Activated CD8-positive, alpha-beta memory T cell treated with anti-CD3 and anti-CD28 coated beads for 48 hours (primary cell): Measurements from ENCODE around the gene CDS1.
"Not testable (repeated sequence)": the region's sequence is repeated elsewhere in the genome, so short reads cannot be mapped to it uniquely, and the experiment has no call there.

Experiments
- DNase-seq, 3 experiments: peaks; one replicate each; pipeline ENCODE4 v3.0.0-alpha.2; 2020; ENCODE audit warnings: low read depth in 2 of 3, low spot score in 2 of 3

CDS1 gene

DNA sequence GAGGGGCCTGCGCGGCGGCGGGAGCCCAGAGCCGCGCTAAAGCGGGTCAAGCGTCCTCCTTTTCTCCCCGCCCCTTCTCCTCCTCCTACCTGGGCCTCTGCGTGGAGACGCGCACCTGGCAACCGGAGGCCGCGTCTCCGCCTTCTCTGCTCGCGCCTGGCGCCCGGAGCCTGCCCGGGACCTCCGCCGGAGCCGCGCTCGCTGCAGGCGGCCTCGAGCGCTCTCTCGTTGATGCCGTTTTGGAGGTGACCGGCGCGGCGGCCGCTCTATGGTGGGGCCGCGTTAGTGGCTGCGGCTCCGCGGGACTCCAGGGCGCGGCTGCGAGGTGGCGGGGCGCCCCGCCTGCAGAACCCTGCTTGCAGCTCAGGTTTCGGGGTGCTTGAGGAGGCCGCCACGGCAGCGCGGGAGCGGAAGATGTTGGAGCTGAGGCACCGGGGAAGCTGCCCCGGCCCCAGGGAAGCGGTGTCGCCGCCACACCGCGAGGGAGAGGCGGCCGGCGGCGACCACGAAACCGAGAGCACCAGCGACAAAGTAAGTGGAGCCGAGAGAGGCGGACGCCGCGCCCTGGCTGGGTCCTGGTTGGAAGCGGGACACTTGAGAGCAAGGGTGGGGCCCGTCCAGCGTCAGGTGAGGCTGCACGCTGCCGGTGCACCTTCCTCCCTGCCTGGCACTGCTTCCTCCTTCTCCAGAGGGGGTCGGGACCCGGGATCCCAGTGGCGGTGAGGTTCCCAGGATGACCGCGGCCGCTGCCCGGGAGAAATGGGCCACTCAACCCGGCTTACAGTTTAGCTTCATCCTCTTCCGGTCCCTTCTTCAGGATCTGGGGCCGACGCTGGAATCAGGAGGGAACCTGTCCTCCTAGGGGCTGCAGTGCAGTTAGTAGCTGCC, at the start of gene CDS1:
CDS1 (plus strand) TSS at position 140 of the 888 bp plus-strand sequence; CDS start at position 415, 275 bp downstream.
- peak in 2 of 3 experiments; percentile 3 to 4 for DNase-seq

DNA sequence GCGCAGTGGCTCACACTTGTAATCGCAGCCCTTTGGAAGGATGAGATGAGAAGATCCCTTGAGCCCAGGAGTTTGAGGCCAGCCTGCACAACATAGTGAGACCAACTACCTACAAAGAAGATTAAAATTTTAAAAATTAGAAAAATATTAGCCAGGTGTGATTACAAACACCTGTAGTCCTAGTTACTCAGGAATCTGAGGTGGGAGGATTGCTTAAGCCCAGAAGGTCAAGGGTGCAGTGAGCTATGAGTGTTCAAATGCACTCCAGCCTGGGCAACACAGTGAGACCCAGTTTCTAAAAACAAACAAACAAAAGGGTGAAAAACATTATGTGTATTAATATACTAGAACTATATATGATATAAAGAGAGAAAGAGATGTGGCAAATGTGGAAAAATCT, 47.0 kb upstream of the CDS1 start:
- DNase-seq, result no peak

DNA sequence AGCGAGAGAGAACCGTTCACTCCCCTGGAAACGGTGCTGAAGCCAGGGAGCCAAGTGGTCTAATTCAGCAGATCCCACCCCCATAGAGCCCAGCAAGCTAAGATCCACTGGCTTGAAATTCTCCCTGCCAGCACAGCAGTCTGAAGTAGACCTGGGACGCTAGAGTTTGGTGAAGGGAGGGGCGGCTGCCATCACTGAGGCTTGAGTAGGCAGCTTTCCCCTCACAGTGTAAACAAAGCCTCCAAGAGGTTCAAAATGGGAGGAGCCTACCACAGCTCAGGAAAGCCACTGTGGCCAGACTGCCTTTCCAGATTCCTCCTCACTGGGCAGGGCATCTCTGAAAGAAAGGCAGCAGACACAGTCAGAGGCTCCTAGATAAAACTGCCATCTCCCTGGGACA, 37.8 kb upstream of the CDS1 start:
- DNase-seq, result no peak

DNA sequence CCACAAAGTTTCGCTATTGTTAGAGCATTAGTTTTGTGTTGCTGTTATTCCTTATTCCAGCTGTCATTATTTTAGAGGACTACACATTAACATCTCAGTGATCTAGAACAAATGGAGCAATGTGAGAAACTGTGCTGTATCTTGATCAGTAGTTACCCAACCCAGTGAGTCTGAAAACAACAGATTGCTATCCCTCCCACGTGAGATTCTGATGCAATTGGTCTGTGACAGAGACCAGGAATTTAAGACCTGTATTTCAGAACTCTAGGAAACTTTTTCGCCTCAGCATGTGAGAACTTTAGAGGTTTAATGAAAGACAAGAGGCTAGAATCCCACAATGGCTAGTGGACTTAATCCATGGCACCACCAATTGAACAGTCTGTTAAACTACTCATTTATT, 35.7 kb upstream of the CDS1 start:
- no peak for DNase-seq

DNA sequence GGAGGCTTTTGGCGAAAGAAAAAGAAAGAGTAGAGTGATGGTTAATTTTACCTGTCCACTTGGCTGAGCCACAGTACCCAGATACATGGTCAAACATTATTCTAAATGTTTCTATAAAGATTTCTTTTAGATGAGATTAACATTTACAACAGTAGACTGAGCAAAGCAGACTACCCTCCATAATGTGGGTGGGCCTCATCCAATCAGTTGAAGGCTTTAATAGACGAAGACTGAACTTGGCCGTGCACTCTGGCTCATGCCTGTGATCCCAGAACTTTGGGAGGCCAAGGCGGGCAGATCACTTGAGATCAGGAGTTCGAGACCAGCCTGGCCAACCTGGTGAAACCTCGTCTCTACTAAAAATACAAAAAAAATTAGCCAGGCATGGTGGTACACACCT, 33.7 kb upstream of the CDS1 start:
- not testable (repeated sequence) for DNase-seq

DNA sequence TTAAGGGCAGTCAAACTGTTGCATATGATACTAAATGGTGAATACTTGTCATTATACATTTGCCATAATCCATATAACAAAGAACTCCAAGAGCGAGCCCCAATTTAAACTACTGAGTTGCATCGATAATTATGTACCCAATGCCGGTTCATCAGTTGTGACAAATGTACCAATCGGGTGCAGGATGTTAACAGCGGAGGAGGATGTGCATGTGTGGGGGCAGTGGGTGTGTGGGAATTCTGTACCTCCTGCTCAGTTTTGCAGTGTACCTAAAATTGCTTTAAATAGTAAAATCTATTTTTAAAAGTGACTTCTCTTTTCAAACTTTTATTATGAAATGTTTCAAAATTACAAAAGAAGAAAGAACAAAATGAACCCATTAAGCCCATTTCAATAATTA, 20.8 kb upstream of the CDS1 start:
- no peak for DNase-seq

DNA sequence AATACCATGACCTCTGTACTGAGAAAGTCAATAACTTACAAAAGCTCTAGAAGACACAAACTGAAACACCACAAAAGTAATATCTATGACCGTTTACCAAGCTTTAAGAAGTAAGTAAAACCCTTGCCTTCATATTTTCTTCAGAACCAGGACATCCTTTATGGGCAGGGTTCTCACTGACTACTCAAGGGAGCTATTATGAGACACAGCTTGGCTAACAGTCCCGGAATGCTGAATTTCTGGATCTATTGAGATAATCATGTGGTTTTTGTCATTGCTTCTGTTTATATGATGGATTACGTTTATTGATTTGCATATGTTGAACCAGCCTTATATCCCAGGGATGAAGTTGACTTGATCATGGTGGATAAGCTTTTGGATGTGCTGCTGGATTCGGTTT, 19.9 kb upstream of the CDS1 start:
- DNase-seq, result no peak

DNA sequence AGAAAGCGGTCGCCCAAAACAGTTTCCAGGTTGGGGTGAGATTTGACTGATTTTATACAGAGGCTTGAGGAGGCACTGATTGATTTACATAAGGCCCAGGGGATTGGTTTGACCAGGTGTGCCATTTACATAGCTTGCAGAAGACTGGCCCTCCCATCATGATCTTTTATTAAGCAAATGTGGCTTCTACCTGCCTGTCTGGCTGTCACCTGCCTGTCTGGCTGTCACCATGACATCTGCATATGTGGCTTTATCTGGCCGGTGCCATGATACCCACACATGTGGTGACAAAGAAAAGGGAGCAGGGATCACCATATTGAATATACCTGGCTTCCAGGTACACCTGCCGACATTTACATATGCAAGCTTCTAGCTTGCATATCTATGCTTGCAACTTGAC, 17.0 kb upstream of the CDS1 start:
- no peak for DNase-seq

DNA sequence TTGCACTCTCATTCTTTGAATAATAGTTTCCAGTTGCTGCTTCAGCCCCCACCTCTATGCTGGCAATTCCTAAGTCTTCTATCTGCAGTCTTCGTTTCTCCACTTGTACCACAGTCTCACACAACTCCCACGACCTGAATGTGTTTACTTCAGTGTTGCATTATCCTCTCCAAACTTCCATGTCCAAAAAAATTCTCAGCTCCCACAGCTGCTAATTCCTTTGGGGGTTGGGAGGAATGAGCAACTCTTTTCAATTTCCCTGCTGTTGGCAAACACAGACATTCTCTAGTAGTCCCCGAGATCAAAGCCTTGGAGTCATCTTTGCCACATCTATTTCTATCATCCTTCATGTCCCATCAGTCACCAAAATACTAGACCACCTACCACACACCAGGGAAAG, 14.4 kb upstream of the CDS1 start:
- DNase-seq, result no peak

DNA sequence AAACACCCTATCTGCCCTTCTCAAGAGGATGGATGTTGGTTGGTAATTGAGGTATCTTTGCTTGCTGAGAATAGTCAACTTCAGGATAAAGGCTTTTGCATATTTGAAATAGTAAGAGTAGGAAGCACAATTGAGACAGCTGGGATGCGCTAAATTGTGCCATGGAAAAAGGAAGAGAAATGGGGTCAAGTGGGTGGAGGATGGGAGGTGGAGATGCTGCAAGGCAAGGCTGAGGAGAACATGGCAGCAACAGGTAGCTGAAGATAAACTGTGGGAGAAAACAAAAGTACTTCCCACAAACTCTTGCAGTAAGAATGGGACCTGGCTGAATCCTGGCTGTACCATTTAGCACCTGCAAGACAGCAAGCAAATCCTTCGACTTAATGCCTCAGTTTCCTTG, 13.9 kb upstream of the CDS1 start:
- DNase-seq, result no peak

DNA sequence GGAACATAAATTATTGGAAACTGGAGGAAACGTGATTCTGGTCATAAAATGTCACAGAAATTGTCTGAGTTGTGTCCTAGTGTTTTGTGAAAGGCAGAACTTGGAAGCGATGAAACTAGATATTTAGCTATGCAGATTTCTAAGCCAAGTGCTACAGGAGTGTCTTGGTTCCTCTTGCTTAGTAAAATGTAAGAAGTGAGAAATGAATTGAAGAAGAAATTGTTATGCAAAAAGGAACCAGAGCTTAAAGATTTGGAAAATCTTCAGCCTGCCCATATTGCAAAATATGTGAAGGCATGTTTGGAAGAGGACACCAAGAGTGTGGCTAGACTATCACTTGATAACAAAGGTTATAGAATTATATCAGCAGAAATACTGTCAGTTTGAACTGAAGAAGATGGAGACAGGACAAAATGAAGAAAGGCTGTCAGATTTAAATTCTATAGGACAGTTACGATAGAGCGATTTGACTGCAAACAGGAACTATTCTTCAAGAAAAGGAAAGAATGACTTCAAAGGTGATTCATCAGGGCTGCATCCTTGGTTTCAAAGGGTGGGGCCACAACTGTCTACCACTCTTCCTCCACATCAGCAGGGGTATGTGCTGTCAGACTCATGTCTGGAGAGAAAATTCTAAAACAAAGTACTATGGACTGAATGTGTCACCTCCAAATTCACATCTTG, 9.4 kb upstream of the CDS1 start:
- DNase-seq, result no peak

DNA sequence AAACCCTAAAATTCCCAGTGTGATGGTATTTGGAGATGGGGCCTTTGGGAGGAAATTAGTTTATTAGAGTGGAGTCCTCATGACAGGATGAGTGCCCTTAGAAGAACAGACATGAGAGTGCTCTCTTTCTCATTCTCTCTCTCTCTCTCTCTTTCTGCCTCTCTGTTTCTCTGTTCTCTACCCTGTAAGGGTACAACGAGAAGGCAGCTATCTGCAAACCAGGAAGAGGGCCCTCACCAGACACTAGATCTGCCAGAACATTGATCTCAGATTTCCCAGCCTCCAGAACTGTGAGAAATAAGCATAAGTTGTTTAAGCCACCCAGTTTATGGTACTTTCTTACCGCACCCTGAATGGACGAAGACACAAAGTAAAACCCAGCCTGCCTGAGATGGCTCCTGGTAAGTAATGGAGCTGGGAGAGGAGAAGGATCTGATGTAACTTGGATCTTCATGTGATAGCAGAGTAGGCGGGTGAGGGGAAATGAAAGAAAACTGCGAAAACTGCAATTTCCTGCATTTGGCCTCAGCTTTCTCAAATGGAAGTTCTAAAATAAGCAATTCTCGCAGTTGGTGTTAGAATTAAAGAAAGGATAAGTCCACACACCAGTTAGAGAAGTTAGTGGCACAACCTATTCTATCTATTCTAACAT, 8.7 kb upstream of the CDS1 start:
- DNase-seq, result no peak

DNA sequence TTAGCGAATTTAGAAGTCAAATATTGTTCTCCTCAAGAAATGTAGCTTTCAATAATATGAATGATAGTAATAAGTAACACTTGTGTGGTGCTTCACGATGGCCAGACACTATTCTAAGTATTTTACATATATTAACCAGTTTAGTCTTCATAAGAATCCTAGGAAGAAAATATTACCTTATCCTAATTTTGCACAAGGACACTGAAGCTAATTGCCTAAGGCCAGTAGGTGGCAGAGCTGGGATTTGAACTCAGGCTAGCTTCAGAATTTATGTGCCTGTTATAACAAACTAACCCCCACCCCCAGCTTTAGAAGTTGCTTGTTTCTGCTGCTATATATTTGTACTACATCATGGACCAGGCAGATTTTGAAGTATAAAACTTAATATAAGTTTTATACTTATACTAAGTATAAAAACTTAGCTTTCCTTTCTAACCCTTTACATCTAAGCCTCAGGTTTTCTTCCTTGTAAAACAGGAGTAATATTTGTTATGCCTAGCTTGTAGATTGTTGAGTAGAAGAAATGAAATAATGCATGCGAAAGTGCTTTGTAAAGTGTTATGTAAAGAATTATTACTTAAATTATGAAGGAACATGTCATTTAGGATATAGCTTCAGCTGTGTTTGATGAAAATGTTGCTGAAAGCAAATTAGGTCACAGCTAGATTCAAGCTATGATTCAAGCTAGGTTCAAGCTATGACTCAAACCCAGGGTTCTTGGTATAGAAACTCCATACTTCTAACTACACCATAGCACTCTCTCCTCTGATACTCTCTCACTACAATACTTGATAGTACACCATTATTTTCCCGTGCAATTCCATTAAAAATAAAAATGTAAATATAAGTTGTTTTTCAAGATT, 4.2 kb upstream of the CDS1 start:
- DNase-seq, result no peak

DNA sequence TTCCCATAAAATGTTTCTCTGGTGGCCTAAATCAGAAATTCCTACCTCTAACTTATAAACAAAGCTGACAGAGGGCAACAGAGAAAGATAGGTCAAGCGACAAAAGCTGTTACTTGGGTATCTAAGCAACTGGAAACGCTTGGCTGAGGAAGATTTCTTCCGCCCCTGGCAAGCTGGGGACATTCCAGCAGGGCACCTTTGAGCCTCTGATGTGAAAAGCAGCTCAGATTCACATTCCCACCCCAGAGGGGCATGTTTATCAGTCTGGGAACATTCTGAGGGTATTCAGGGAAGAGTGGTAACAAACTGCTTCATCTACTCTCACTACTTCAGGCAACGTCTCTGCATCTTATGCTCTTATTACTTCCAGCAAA, 3.5 kb upstream of the CDS1 start:
- no peak for DNase-seq

DNA sequence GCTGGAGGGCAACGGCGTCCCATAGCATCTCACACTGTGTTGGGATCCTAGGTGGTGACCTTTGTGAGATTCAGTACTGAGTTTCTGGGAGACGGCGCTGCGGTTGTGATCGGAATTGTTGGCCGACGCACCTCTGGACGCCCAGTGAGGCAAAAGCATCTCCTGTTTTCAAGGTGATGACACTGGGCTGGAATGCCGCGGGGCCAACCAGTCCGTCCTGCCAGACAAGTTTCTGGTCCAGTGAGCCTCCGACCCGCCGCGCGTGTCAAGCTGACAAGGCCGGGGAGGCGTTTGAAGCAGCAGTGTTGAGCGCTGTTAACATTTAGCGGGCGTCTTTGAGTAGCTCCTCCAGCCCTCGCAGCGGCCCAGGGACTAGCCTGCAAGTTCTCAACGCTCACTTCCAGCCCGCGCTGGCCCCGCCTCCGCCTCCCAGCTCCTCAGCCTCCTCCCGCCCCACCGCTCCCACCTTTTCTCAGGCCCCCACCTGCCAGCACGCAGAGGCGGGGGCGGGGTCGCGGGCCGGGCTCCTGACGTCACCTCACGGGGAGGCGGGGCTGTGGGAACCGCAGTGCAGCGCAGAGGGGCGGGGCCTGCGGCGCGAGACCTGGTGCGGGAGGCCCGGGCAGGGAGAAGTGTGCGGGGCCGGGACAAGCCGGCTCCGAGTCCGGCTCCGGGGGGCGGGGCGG, 482 bp upstream of the CDS1 start:
- DNase-seq, result peak; percentile 55 to 58 (median 57)

DNA sequence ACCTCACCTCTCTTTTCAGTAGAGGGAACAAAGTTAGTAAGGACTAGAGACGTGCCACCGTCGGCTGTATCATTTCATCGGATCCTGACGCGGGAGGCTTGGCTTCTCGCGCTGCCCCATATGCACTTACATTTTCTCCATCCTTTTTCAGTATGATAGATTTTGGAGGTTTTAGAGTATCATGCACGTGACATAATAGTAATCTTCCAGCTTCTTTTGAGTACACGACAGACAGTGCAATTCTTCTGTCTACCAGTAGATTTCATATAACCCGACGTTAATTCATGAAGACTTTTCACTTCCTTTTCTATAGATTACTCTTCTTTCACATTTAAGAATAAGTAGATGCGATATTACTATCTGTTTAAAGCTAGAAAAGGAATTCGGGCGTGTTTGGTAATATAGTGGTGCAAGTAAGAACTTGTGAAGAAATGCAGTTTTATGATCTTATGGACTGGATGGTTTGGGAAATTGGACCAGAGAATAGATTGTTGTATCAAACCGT, 1.0 kb downstream of the CDS1 start:
- no peak for DNase-seq

DNA sequence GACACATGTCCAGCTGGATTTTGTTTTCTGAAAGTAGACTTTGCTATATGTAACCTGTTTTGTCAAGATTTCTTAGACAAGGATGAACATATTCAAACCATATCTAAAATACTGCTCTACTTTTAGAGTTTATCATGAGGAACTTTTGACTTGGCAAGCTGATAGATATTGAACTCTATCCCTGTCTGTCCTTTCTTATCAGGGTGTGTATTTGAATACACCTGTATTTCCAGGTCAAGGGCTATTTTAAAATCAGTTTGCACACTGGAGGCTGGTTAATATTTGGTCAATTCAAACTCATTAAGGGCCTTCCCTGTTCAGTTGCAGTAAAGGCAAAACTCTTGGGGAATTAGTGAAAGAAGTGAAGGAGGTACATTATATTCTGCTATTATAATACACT, 2.3 kb downstream of the CDS1 start:
- DNase-seq, result no peak

DNA sequence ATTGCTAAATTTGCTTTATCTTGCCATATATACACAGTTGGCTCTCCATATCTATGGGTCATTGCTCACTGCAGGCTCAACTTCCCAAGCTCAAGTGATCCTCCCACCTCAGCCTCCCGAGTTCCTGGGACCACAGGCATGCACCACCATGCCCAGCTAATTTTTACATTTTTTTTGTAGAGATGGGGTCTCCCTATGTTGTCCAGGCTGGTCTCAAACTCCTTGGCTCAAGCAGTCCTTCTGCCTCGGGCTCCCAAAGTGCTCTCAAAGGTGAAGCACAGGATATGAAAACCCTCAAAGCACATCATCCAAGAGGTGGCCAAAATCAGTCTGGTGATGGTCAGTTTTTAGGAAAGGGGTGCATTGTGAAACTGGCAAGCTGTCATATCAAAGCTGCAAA, 11.8 kb downstream of the CDS1 start:
- DNase-seq, result no peak

DNA sequence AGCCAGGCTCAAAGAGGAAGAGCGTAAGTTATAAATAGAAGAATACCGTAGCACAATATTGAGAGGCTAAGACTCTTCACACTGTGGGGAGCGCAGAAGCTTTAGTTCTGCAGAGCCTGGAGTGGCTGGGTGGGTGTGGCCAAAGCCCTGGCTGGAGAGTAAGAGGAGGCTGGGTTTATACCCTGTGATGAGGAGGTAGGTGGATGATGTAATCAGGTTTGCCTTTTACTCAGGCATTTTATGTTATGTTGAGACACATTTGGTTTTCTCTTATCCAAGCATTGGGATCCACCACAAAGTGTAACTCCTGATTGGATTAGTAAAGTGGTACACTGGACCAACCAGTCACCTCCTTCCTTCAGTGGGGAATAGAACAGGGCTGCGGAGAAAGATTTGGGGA, 13.9 kb downstream of the CDS1 start:
- DNase-seq, result no peak

DNA sequence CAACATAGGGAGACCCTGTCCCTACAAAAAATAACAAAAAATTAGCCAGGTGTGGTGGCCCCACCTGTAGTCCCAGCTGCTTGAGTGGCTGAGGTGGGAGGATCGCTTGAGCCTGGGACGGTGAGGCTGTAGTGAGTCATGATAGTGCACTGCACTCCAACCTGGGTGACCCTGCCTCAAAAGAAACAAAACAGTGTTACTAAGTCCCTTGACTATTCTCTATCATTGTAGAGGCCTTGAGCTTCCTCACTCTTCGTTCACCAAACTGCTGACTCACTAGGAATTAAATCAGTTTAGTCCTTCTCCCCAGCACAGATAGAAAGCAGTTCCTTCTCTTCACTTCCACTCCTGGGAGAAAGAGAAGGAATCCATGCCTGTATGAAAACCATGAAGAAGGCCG, 14.5 kb downstream of the CDS1 start:
- no peak for DNase-seq
